H1 (cell line): ENCODE results near the gene BAD.

Source experiments
- CTCF ChIP-seq, 3 experiments: IDR thresholded peaks; 1 replicate in 2 of 3; 2 replicates in 1 of 3; pipeline versions ENCODE4 v1.5.1 to v1.6.1; 2011; ENCODE audit warnings: low read length in 3 of 3, mild to moderate bottlenecking in 3 of 3, inconsistent platforms in 2 of 3, low read depth in 1 of 3, moderate library complexity in 1 of 3; ENCODE audit not compliant: insufficient read depth in 1 of 3; ENCODE audit errors: control extremely low read depth in 1 of 3
- EP300 ChIP-seq, 2 experiments: IDR thresholded peaks; 1 replicate in 1 of 2; 2 replicates in 1 of 2; pipeline ENCODE4 v1.6.1; 2011 to 2012; ENCODE audit warnings: low read depth in 2 of 2, low read length in 2 of 2, mild to moderate bottlenecking in 2 of 2, borderline replicate concordance in 1 of 2, inconsistent platforms in 1 of 2, moderate library complexity in 1 of 2
- GABPA ChIP-seq: IDR thresholded peaks from 2 replicates; pipeline ENCODE4 v1.6.1; 2011; ENCODE audit warnings: mild to moderate bottlenecking, low read length, moderate library complexity, borderline replicate concordance; ENCODE audit not compliant: insufficient read depth
- HDAC6 ChIP-seq: IDR thresholded peaks from one replicate; pipeline ENCODE4 v1.7.1; 2012; ENCODE audit warnings: low read depth, mild to moderate bottlenecking, inconsistent platforms, low read length, moderate library complexity
- JUND ChIP-seq: IDR thresholded peaks from 2 replicates; pipeline ENCODE4 v1.6.1; 2011; ENCODE audit warnings: mild to moderate bottlenecking, improper control_type of control experiment, low read length
- KDM1A ChIP-seq: fragments of 200-600, 300-600 bp; sonication (generic); IDR thresholded peaks from 2 replicates; pipeline ENCODE4 v1.7.1; 2016; ENCODE audit warnings: mild to moderate bottlenecking, low read length, borderline replicate concordance
- SIN3A ChIP-seq, 2 experiments: IDR thresholded peaks in 1 of 2; conservative IDR thresholded peaks in 1 of 2; 2 replicates each; pipeline ENCODE4 v1.6.1; 2011 to 2012; ENCODE audit warnings: low read length in 2 of 2, improper control_type of control experiment in 1 of 2, low read depth in 1 of 2, mild to moderate bottlenecking in 1 of 2
- TAF1 ChIP-seq: IDR thresholded peaks from 2 replicates; pipeline ENCODE4 v1.6.1; 2011; ENCODE audit warnings: mild to moderate bottlenecking, low read depth, low read length
- YY1 ChIP-seq: IDR thresholded peaks from 2 replicates; pipeline ENCODE4 v1.6.1; 2011; ENCODE audit warnings: low read depth, mild to moderate bottlenecking, low read length
- TF ChIP-seq, protein P1 (sequence below): IDR thresholded peaks from 2 replicates; pipeline ENCODE4 v1.6.1; 2012; ENCODE audit warnings: low read length, inconsistent platforms
- TF ChIP-seq, protein P2 (sequence below): IDR thresholded peaks from 2 replicates; pipeline ENCODE4 v1.6.1; 2011; ENCODE audit warnings: low read depth, mild to moderate bottlenecking, low read length; ENCODE audit not compliant: insufficient read depth

GRCh38 chr11:64291752-64292459 lies 7.4 kb upstream of the BAD start:
- no peak for TF ChIP-seq YY1
- TF ChIP-seq CTCF (IDR thresholded peaks at IDR 0.05; ENCODE audit: control extremely low read depth in 1 of 3, insufficient read depth in 1 of 3, low read depth in 1 of 3, low read length in 3 of 3) = no peak
- TF ChIP-seq JUND = no peak
- TF ChIP-seq GABPA = no peak
- TF ChIP-seq EP300 (IDR thresholded peaks at IDR 0.05; ENCODE audit: borderline replicate concordance in 1 of 2, low read depth in 2 of 2, low read length in 2 of 2) = no peak
- TF ChIP-seq, protein P1, sequence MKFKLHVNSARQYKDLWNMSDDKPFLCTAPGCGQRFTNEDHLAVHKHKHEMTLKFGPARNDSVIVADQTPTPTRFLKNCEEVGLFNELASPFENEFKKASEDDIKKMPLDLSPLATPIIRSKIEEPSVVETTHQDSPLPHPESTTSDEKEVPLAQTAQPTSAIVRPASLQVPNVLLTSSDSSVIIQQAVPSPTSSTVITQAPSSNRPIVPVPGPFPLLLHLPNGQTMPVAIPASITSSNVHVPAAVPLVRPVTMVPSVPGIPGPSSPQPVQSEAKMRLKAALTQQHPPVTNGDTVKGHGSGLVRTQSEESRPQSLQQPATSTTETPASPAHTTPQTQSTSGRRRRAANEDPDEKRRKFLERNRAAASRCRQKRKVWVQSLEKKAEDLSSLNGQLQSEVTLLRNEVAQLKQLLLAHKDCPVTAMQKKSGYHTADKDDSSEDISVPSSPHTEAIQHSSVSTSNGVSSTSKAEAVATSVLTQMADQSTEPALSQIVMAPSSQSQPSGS = no peak
- no peak for TF ChIP-seq TAF1
- TF ChIP-seq, protein P2, sequence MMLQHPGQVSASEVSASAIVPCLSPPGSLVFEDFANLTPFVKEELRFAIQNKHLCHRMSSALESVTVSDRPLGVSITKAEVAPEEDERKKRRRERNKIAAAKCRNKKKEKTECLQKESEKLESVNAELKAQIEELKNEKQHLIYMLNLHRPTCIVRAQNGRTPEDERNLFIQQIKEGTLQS = no peak
- no peak for TF ChIP-seq KDM1A
- no peak for TF ChIP-seq HDAC6
- no peak for TF ChIP-seq SIN3A (conservative IDR thresholded peaks at IDR 0.05 in 1 of 2, IDR thresholded peaks at IDR 0.05 in 1 of 2; ENCODE audit: low read depth in 1 of 2, low read length in 2 of 2)
